SH-SY5Y (cell line): ENCODE data around the gene DNPEP.

ENCODE experiments used
- GATA2 ChIP-seq: IDR thresholded peaks from 2 replicates; pipeline ENCODE4 v1.6.1; 2011; ENCODE audit warnings: mild to moderate bottlenecking, low read depth, low read length
- GATA3 ChIP-seq: IDR thresholded peaks from 2 replicates; pipeline ENCODE4 v1.6.1; 2011; ENCODE audit warnings: low read depth, mild to moderate bottlenecking, low read length, moderate library complexity

GRCh38 chr2:219408631-219409030, 20.9 kb upstream of the DNPEP start:
- TF ChIP-seq GATA3 = no peak
- TF ChIP-seq GATA2 = no peak
